HG03066 (cell line): ENCODE results near the gene RARRES2.
"Not testable (repeated sequence)": the region's sequence is repeated elsewhere in the genome, so short reads cannot be mapped to it uniquely, and the experiment has no call there.

Source experiments
- ATAC-seq: cut with Tn5 transposase; IDR thresholded peaks from one replicate; pipeline ENCODE4 v1.9.1; 2021; ENCODE audit warnings: low read depth; ENCODE audit not compliant: unreplicated experiment

RARRES2 gene

GRCh38 chr7:150297978-150298377 lies 43.5 kb downstream of the RARRES2 start:
- not testable (repeated sequence) for ATAC-seq

GRCh38 chr7:150296802-150297201 lies 44.6 kb downstream of the RARRES2 start:
- ATAC-seq, result not testable (repeated sequence)

DNA sequence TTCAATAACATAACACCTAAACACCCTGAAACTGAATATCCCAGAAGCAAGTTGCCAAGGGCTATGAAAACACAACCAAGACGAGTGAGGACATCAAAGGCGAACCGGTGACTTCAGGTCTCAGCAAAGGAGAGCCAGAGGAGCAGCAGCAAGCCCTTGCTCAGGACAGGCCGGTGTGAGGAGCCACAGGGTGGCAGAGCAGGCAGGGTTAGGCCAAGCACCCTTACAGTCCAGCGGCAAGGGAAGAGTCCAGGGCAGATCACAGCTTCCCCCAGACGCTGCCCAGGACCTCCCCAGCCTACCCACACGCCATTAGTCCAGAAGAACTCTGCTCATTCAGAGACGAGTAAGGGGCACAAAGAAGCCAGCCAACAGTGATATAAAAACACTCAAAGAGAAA lies 45.8 kb downstream of the RARRES2 start:
- not testable (repeated sequence) for ATAC-seq

DNA sequence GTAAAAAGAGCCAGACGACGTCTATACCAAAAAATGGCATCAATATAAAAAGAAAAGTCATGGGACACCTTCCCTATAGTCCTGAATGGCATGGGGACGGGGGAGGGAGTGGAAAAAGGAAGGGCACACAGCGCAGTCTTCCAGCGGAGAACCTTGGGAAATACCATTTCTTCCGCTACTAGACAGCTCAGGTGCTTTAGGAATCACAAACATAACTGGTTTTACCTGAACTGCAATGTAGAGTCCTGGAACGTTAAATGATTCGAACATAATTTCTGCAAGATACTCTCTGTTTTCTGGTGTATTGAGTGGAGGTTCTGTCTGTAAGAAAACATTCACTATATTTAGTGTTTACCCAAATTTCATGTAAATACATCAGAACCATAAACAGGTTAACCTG lies 46.4 kb downstream of the RARRES2 start:
- ATAC-seq, result not testable (repeated sequence)

- ATAC-seq, result not testable (repeated sequence)
Observed at GRCh38 chr7:150290317-150290716, 51.1 kb downstream of the RARRES2 start.

- ATAC-seq, result not testable (repeated sequence)
Observed at GRCh38 chr7:150288816-150289215, 52.6 kb downstream of the RARRES2 start.
